C4-2B (cell line): ENCODE measurements around the gene JAZF1.

Experiments used
- H3K27ac ChIP-seq: fragments of 450-650 bp; 2 replicates; pipeline ENCODE4 v1.5.1; 2017
- ZFX ChIP-seq: fragments of 450-650 bp; IDR thresholded peaks from 2 replicates; pipeline ENCODE4 v1.6.1; 2017
- TF ChIP-seq, protein P1 (sequence below): fragments of 450-650 bp; conservative IDR thresholded peaks from 2 replicates; pipeline ENCODE4 v1.5.1; 2017; ENCODE audit warnings: mild to moderate bottlenecking

JAZF1 gene

DNA sequence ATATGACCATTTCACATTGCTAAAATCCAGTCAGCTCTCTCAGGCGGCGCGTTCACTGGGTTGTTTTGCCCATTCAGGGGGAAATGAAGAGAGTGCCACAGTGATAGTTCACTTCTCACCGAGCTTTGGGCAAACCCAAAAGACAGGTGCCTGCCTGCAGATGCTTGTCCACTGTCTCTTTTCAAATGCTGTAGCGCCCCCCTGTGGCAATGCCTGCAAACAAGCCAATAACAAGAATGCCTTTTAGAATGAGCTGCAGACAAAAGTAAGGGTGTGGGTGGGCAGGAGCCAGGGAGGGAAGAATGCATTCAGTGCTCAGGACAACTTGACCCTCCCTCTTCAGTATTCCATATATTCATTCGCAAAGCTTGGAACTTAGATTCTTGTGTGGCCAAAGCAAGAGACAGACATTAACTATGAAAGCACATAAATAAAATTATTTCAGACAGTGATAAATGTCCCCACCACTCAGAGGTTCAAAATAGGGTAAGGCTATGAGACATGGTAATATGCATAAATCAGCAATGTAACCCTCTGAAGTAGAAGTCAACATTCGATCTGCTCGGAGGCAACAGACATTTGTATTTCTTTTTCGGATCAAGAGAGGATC lies 86.9 kb downstream of the JAZF1 start:
- no peak overlapping the region for H3K27ac ChIP-seq
- no peak for TF ChIP-seq ZFX
- TF ChIP-seq, protein P1, sequence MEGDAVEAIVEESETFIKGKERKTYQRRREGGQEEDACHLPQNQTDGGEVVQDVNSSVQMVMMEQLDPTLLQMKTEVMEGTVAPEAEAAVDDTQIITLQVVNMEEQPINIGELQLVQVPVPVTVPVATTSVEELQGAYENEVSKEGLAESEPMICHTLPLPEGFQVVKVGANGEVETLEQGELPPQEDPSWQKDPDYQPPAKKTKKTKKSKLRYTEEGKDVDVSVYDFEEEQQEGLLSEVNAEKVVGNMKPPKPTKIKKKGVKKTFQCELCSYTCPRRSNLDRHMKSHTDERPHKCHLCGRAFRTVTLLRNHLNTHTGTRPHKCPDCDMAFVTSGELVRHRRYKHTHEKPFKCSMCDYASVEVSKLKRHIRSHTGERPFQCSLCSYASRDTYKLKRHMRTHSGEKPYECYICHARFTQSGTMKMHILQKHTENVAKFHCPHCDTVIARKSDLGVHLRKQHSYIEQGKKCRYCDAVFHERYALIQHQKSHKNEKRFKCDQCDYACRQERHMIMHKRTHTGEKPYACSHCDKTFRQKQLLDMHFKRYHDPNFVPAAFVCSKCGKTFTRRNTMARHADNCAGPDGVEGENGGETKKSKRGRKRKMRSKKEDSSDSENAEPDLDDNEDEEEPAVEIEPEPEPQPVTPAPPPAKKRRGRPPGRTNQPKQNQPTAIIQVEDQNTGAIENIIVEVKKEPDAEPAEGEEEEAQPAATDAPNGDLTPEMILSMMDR, result peak; percentile 85

DNA sequence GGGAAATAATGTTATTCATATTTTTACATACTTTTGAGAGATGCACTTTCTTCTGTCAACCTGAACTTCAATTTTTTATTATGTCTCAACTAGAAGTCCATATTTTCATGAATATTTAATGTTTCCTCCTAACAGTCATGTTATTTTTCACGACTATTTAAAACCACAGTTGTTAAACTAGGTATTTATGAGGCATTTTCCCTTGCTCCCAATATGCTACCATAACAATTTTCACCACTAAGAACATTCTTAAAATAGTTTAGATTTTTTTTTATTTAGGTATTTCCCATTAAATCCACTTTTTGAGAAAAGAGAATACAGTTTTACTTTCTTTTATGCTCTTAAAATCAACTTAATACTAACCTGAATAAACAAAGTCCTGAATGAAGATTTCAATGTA lies 89.4 kb downstream of the JAZF1 start:
- no peak overlapping the region for H3K27ac ChIP-seq
- TF ChIP-seq ZFX, result no peak

DNA sequence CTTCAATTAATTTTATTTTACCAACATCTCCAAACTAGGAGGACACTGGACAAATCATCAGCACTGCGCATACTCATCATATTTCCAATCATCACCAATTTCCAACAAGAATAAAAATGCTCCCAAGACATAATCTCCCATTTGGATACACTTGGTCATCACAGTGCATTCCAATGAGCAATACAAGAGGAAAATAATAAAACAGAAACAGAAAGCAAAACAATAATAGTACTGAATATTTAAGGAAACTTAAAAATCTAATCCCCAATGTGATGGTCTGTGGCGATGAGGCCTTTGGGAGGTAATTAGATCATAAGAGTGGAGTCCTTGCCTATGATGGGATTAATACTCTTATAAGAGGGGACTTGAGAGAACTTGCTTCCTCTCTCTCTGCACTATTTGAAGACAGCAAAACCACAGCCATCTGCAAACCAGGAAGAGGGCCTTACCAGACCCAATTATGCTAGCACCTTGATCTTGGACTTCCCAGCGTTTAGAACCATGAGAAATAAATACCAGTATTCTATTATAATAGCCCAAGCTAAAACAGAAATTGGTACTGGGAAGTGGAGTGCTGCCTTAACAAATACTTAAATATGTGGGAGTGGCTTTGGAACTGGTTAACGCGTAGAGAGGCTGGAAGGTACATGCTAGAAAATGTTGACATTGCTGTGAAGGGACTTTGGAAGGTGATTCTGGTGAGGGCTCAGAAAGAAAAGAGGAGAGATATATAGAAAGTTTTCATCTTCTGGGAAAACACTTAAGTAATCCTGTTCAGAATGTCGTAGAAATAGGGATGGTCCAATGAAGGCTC lies 91.5 kb downstream of the JAZF1 start:
- H3K27ac ChIP-seq, result no peak overlapping the region
- TF ChIP-seq, protein P1, result no peak
- TF ChIP-seq ZFX, result no peak

DNA sequence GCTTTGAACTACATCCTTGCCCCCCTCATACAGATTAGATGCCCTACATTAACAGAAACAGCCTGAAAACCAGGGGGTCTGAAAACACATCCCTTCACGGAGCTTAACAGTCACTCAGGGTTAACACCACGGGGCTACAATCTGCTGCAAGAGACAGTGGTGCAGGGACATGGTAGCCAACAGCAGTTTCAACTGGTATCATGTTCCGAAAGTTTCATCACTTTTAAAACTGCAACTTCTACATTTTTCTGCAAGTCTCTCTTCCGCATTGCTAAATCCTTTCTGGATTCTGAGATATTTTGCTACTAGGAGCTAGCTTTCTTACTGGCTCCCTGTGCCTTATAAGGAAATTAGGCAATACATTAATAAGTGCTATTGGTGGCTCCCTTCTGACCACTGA lies 92.6 kb downstream of the JAZF1 start:
- no peak for TF ChIP-seq ZFX
- TF ChIP-seq, protein P1, result no peak
- H3K27ac ChIP-seq, result no peak overlapping the region

DNA sequence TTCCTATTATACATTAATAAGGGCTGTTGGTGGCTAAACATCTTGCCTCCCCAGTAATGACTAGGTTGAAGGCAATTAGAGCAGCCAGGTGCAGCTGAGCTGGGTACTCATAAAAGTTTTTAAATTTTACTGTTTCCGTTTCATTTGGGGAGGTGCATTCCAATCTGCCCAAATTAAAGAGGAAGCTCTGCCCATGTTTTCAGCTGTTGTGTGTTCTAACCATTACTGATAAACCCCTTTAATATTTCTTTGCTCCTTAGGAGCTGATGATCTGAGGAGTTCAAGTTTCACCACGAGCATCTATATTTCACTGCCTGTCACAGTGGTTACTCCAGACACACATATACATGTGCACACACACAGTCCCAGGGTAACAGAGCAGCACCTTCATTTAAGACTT lies 94.4 kb downstream of the JAZF1 start:
- H3K27ac ChIP-seq, result no peak overlapping the region
- TF ChIP-seq, protein P1, result no peak

DNA sequence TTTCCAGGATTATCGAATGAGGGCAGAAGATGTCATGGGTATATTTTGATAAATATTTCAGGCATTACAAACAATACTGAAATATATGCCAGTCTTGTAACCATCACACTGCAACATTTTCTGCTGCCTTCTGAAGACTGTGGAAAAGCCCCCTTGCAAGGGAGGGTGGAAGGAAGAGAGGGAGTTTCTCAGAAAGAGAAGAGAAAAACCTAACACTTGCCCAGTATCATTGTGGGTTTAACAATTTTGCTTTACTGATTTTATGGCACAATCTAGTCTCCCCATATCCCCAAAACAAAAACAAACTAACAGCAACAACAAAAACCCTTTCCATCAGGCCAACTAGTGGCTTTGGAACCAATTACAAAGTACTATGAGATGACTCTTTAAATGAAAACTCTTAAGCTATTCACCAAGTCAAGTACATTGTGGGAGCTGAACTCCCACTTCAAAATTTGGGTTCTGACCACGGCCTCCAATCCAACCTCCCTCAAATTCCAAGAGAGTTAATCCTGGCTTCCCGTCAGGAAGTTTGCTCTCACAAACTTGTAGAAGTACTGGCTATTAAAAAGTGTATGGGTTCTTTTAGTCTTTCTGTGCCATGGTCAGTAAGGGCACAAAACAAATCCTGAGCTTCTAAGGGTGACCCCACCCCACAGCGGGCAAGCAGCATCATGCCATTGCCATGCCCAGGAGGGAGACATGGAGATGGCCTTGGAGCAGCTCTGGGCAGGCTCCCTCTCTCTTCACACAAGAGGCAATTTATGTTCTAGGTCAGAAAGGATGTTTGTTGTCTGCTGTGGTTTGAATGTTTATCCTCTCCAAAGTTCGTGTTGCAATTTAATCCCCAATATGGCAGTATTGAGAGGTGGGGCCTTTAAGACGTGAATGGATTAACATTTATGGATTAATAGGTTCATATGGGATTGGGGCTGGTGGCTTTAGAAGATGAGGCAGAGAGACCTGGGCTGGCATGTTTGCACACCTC lies 96.3 kb downstream of the JAZF1 start:
- TF ChIP-seq, protein P1, result no peak
- no peak for TF ChIP-seq ZFX
- no peak overlapping the region for H3K27ac ChIP-seq

DNA sequence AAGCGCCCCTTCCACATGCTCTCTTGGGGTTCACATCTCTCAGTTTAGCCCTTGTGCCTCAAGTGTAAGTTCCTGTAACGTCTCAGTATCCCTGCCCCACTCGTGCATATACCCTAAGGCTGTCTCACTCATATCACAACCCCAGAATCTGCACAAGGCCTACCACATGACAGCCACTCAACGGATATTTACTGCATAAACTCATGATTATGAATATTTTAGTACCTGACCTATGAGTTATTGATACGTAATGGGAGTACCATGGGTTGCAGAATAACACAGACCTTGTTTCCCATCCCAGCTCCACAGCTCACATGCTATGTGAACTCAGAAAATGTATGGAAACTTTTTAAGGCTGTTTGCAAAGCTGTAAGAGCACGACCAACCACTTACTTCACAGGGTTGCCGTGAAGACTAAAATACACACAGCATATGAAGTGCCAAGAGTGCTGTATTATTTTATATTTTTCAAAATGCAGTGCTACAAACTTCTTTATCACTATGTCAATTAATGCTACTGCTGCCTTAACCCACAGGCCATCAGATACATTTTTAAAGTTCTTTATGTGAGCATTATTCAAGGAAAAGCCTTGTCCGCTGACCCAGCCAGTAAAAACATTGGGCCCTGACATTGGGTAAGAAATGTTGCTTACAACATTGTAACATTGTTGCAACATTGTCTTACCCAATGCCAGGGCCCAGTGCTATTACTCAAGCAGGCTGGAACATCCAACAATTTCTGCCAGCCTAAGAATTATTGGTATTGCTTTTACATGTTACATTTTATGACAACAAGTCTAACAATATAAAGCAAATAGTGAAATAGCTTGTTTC lies 97.2 kb downstream of the JAZF1 start:
- no peak overlapping the region for H3K27ac ChIP-seq
- TF ChIP-seq, protein P1, result no peak
- TF ChIP-seq ZFX, result no peak
